Endodermal cell (in vitro differentiated cells): ENCODE measurements around the gene SCGN. TPM values are rescaled to one million over a fixed set of nuclear protein-coding genes. Genes with fewer than 3 reads are reported as not detected.

Experiments used
- DNase-seq: peaks from one replicate; pipeline ENCODE4 v3.0.0-alpha.2; 2017
- H3K27ac ChIP-seq: 2 replicates; pipeline ENCODE4 v1.5.1; 2013; ENCODE audit warnings: mild to moderate bottlenecking, low read depth, low read length, moderate library complexity
- H3K27me3 ChIP-seq: 2 replicates; pipeline ENCODE4 v1.6.1; 2013; ENCODE audit warnings: mild to moderate bottlenecking, low read length, moderate library complexity; ENCODE audit not compliant: insufficient read depth, control insufficient read depth, poor library complexity, severe bottlenecking
- H3K36me3 ChIP-seq: 2 replicates; pipeline ENCODE4 v1.7.0; 2013; ENCODE audit warnings: mild to moderate bottlenecking, low read length, moderate library complexity; ENCODE audit not compliant: control insufficient read depth, insufficient read depth
- H3K4me1 ChIP-seq: one replicate; pipeline ENCODE4 v1.7.0; 2013; ENCODE audit warnings: low read length; ENCODE audit not compliant: control insufficient read depth, insufficient read depth
- H3K4me3 ChIP-seq: 2 replicates; pipeline ENCODE4 v1.5.1; 2013; ENCODE audit warnings: mild to moderate bottlenecking, low read length, moderate library complexity
- H3K9ac ChIP-seq: 2 replicates; pipeline ENCODE4 v1.6.1; 2013; ENCODE audit warnings: mild to moderate bottlenecking, low read length, moderate library complexity; ENCODE audit not compliant: poor library complexity, severe bottlenecking; ENCODE audit errors: extremely low read depth
- H3K9me3 ChIP-seq: 2 replicates; pipeline ENCODE4 v1.6.1; 2013; ENCODE audit warnings: mild to moderate bottlenecking, low read length, moderate library complexity; ENCODE audit not compliant: control insufficient read depth
- H3K27ac Mint-ChIP-seq: 2 replicates; pipeline ENCODE4 v1.8.0; 2020; ENCODE audit warnings: mixed read lengths
- H3K27me3 Mint-ChIP-seq: 2 replicates; pipeline ENCODE4 v1.8.0; 2021; ENCODE audit warnings: mild to moderate bottlenecking, mixed read lengths; ENCODE audit not compliant: insufficient read depth
- H3K36me3 Mint-ChIP-seq: 2 replicates; pipeline ENCODE4 v1.8.0; 2020; ENCODE audit warnings: low read depth, mixed read lengths
- H3K4me1 Mint-ChIP-seq: 2 replicates; pipeline ENCODE4 v1.8.0; 2020; ENCODE audit warnings: mixed read lengths
- H3K4me3 Mint-ChIP-seq: 2 replicates; pipeline ENCODE4 v1.8.0; 2020; ENCODE audit warnings: mild to moderate bottlenecking, moderate library complexity, mixed read lengths
- H3K9me3 Mint-ChIP-seq: 2 replicates; pipeline ENCODE4 v1.8.0; 2020; ENCODE audit warnings: mild to moderate bottlenecking, mixed read lengths
- WGBS, 2 experiments: methylation state at CpG; one replicate each; pipeline versions ENCODE4 v1.1.5 to v1.1.7; 2013; ENCODE audit warnings: missing lambda C conversion rate in 2 of 2, mixed read lengths in 1 of 2; ENCODE audit not compliant: insufficient coverage in 1 of 2, insufficient read length in 1 of 2; 5-methylcytosine and 5-hydroxymethylcytosine counted together
- total RNA-seq, 2 donors: library from RNA; stranded (reverse); fragmentation: NEBNext Ultra II Directional in 1 of 2; extraction: Animal tissue kit (Norgen Biotek cat#: 25700) in 1 of 2; gene quantifications; 2 replicates in 1 of 2; 3 replicates in 1 of 2; pipeline ENCODE4 v1.2.1, GENCODE V29; 2021
- TF ChIP-seq, protein P1 (sequence below): fragments of 200-600 bp; sonication (generic); conservative IDR thresholded peaks from 2 replicates; pipeline ENCODE4 v1.5.0; 2021; ENCODE audit warnings: antibody characterized with exemption, mild to moderate bottlenecking

Gene SCGN
- total RNA-seq, 2 donors from 2014 or later = not detected

DNA sequence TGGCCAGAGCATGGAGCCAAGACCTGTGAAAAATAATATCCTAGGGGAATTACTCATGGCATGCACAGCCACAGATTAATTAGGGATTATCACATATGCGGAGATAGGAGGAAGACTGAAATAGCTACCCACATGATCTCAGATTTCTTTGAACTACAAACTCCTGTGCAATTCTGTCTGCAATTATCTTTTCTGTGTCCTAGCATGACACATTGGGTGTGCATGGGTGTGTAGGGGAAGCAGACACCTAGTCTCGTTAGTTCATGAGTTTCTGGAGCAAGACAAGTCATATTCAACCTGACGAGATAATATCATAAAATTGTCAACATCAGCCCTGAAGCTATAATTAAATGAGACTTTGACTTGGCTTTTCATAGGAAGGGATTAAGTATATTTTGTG lies 98.9 kb downstream of the SCGN start:
- Mint-ChIP-seq H3K27me3 (no peaks in the 10 kb centered on the region), H3K36me3 (no peaks in the 10 kb centered on the region), H3K4me1 (peaks cover 10% of the 10 kb centered on the region), H3K27ac (no peak overlapping the region), H3K9me3 (no peaks in the 10 kb centered on the region), H3K4me3 (no peak overlapping the region)
- Histone ChIP-seq H3K27ac (no peak overlapping the region), H3K4me3 (no peak overlapping the region), H3K36me3 (no peaks in the 10 kb centered on the region), H3K9ac (no peak overlapping the region), H3K4me1 (no peaks in the 10 kb centered on the region), H3K27me3 (no peaks in the 10 kb centered on the region), H3K9me3 (no peaks in the 10 kb centered on the region)
- no peak for DNase-seq
- TF ChIP-seq, protein P1, sequence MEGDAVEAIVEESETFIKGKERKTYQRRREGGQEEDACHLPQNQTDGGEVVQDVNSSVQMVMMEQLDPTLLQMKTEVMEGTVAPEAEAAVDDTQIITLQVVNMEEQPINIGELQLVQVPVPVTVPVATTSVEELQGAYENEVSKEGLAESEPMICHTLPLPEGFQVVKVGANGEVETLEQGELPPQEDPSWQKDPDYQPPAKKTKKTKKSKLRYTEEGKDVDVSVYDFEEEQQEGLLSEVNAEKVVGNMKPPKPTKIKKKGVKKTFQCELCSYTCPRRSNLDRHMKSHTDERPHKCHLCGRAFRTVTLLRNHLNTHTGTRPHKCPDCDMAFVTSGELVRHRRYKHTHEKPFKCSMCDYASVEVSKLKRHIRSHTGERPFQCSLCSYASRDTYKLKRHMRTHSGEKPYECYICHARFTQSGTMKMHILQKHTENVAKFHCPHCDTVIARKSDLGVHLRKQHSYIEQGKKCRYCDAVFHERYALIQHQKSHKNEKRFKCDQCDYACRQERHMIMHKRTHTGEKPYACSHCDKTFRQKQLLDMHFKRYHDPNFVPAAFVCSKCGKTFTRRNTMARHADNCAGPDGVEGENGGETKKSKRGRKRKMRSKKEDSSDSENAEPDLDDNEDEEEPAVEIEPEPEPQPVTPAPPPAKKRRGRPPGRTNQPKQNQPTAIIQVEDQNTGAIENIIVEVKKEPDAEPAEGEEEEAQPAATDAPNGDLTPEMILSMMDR = no peak
- 89 to 100% methylated on average over 1 to 2 of the region's 3 CpGs for WGBS, 2 experiments

Other genes starting within 250 kb of the SCGN start
- not detected for gene SLC17A4, start 102.5 kb downstream of the SCGN start, total RNA-seq
- gene SLC17A1, start 179.8 kb downstream of the SCGN start, total RNA-seq = not detected
- not detected for gene SLC17A3, start 222.0 kb downstream of the SCGN start, total RNA-seq